Inflammatory macrophage (primary cell): Measurements from ENCODE around the gene TMEM125.

ENCODE experiments used
- DNase-seq, 2 donors: peaks; one replicate each; pipeline ENCODE4 v3.0.0-alpha.2; 2020 to 2022

The TMEM125 gene

GRCh38 chr1:43313771-43314170 is 44.0 kb downstream of the TMEM125 start:
- no peak for DNase-seq

- DNase-seq: no peak
Observed at GRCh38 chr1:43314233-43314632, 44.5 kb downstream of the TMEM125 start.

- no peak for DNase-seq
Observed at GRCh38 chr1:43315481-43315880, 45.7 kb downstream of the TMEM125 start.

- peak in 1 of 2 donors; percentile 24 for DNase-seq
Observed at GRCh38 chr1:43315963-43316737, 46.4 kb downstream of the TMEM125 start.

- no peak for DNase-seq
Observed at GRCh38 chr1:43316738-43317520, 47.1 kb downstream of the TMEM125 start.

GRCh38 chr1:43317817-43318471 is 48.2 kb downstream of the TMEM125 start:
- DNase-seq: peak in 1 of 2 donors; percentile 35

GRCh38 chr1:43318831-43319230 is 49.0 kb downstream of the TMEM125 start:
- no peak for DNase-seq

GRCh38 chr1:43319288-43319687 is 49.5 kb downstream of the TMEM125 start:
- DNase-seq: no peak

- peak in 1 of 2 donors; percentile 29 for DNase-seq
Observed at GRCh38 chr1:43319766-43320165, 50.0 kb downstream of the TMEM125 start.

- no peak for DNase-seq
Observed at GRCh38 chr1:43321331-43321891, 51.6 kb downstream of the TMEM125 start.

- DNase-seq: no peak
Observed at GRCh38 chr1:43322506-43322905, 52.7 kb downstream of the TMEM125 start.
